Activated T-cell treated with anti-CD3 and anti-CD28 coated beads for 48 hours (primary cell): ENCODE results near the gene FN3KRP.

Source experiments
- DNase-seq: peaks from one replicate; pipeline ENCODE4 v3.0.0-alpha.2; 2020; ENCODE audit warnings: low read depth

FN3KRP gene

GRCh38 chr17:82709676-82710498 is 6.6 kb upstream of the FN3KRP start:
- DNase-seq: no peak

- DNase-seq: no peak
These were observed 5.8 kb upstream of the FN3KRP start for GRCh38 chr17:82710499-82711232.

- no peak for DNase-seq
These were observed 3.3 kb upstream of the FN3KRP start for GRCh38 chr17:82713071-82713723.

DNA sequence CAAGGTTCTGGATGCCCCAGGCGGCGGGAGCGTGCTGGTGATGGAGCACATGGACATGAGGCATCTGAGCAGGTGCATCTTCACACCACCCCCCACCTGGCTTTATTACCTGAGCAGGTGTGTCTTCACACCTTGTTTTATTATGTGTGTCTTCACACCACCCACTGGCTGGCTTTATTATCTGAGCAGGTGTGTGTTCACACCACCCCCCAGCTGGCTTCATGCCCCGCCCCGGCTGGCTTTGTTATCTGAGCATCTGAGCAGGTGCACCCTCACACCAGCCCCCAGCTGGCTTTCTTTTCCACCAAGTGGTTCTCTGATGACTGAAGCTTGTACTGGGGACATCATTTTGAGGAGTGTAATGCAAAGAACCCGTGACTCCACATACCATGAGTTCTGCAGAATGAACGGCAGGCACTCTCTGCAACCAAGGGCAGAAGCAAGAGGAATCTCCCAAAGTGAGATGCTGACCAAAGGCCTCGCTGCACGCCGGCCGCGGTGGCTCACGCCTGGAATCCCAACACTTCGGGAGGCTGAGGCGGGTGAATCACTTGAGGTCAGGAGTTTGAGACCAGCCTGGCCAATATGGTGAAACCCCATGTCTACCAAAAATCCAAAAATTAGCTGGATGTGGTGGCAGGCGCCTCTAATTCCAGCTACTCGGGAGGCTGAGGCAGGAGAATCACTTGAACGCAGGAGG is 2.6 kb downstream of the FN3KRP start:
- DNase-seq: no peak

GRCh38 chr17:82720204-82720603 is 3.7 kb downstream of the FN3KRP start:
- no peak for DNase-seq

DNA sequence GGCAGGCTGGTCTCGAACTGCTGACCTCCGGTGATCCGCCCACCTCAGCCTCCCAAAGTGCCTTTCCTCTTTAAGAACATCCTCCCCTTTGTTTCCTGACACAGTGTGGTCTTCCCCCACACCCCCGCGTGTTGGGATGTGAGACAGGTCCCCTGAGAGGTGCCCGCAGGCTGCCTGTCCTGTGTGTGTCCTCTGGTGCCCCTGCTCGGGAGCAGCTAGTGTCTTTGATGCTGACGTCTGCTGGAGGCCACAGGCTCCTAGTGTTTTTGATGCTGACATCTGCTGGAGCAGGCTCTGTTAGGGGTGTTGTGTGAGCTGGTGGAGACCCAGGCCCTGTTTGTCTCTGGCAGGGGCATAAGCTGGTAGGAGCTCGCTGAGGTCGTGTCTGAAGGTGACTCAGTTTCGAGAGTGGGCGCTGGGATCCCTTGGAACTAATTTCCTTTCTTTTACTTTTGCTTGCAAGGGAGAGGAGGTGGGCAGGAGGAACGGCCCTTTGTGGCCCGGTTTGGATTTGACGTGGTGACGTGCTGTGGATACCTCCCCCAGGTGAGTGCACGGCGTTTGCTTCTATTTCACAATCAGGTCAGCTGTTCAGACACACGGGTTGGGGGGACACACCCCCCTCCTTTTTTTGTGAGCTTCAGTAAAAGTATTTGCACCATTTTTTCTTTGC is 6.0 kb downstream of the FN3KRP start:
- no peak for DNase-seq

GRCh38 chr17:82723169-82723807 is 6.8 kb downstream of the FN3KRP start:
- DNase-seq: no peak

DNA sequence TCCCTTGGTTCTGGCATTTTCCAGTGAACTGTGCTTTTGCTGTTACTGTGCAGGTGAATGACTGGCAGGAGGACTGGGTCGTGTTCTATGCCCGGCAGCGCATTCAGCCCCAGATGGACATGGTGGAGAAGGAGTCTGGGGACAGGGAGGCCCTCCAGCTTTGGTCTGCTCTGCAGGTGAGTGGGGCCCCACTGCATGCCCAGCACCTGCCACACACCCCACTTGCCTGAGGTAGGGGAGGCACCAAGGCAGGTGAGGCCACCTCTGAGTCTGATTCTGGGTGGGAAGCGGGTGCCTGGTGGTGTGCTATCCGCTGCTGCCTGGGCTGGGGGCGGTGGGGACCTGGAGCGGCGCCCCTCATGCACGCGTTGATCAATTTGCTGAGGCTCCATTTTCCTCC is 9.9 kb downstream of the FN3KRP start:
- DNase-seq: no peak

DNA sequence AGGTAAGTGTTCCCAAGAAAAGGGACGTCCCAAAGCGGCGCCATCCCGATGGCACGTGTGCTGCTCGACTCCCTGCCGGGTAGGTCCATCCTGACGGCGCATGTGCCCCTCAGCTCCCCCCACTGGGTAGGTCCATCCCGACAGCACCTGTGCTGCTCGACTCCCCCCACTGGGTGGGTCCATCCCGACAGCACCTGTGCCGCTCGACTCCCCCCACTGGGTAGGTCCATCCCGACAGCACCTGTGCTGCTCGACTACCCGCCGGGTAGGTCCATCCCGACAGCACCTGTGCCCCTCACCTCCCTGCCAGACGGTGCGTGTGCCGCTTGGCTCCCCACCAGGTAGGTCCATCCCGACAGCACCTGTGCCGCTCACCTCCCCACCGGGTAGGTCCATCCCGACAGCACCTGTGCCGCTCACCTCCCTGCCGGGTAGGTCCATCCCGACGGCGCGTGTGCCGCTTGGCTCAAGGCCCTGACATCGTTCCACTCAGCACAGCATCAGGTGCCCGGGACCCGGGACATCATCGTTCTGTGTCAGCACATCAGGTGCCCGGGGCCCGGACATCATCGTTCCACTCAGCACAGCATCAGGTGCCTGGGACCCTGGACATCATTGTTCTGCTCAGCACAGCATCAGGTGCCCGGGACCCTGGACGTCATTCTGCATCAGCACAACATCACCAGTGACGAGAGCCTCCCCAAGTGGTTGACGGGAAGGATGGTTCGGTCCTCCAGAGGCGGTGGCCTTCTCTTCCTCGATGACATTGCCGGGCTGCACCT is 13.2 kb downstream of the FN3KRP start:
- no peak for DNase-seq

DNA sequence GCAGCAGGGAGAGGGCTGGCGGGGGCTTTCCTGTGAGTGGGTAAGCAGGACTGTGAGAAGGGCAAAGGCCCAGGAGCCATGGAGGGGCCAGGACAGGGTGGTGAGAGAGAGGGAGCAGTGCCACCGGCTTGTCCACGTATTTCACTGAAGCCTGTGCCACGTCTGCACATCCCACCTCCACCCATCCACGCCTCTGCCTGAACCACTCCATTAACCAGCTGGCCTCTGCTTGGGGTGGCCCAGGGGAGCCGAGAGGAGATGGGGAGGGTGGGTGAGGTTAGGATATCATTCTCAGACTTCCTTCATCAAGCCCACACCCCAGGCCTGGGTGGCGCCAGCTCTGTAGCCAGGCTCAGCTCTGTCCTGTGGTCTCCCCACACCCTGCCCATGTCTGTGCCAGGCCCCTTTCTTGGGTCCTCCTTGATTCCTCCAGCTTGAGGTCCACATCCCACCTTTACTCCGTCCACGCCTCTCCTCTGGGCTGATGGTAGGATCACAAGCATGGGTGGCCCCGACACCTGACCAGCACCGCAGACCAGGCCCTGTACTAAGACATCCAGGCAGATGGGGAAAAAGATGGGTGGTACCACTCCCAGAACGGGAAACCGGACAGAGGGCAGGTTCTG is 15.7 kb downstream of the FN3KRP start:
- DNase-seq: no peak

DNA sequence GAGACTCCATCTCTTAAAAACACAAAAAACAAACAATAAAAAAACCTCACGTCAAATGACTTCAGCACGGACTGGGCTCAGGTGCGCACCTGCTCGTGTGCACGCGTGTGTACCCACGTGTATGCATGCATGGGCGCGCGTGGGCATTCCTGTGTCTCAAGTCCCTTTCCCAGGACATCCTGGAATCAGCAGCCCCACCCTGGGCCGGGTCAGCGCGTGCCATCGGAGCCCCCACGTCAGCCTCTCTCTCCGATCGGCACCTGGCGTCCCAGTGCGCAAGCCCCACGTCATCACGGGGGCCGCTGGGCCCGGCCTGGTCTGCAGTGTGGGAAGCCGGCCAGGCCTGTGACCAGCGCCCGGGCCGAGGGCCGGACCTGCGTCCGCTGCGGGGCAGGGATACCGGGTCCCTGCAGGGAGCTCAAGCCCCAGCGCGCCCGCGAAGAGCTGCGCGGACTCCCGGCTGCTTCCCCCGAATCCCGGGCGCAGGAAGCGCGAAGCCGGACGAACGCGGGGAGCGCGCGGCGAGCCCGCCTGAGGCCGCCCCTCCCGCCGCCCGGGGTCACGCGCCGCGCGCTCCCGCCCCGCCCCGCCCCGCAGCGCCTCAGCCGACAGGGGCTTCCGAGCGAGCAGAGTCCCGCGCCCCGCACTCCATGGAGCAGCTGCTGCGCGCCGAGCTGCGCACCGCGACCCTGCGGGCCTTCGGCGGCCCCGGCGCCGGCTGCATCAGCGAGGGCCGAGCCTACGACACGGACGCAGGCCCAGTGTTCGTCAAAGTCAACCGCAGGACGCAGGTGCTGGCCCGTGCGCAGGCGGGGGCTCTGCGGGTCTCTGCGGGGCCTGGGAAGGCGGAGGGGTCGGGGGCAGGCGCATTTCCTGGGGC is 18.7 kb downstream of the FN3KRP start, which contains the start of gene FN3K:
Gene FN3K (plus strand): TSS at position 629 of the 880 bp plus-strand sequence. CDS start 22 bp downstream, at position 651.
- DNase-seq: peak; percentile 24

DNA sequence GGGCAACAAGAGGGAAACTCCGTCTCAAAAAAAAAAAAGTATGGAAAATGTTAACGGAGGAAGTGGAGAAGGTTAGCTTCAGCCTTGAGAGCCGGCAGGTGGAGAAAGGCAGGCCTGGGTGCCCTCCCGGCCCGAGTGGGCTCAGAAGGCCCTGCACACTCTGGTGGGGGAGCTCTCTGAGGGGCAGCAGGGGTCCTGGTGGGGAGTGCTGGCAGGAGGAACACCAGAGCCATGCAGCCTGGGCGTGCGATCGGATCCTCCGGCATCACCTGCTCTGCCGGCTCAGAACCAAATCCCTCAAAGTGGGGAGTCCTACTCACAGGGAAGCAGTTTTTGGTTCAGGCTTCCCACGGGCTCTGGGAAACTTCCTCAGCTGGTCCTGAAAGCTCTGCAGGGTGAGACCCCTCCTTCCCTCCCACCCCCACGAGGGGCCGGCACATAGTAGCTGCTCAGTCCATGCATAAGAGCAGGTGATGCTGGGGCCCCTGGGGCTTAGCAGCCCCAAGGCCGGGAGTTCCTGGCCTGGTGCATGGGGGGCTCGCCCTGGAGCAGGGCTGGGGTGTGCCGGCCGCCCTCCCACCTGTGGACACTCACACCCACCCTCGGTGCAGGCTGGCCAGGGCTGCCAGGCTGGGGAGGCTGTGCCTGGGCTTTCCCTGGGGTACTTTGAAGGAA is 20.1 kb downstream of the FN3KRP start:
- DNase-seq: no peak

GRCh38 chr17:82737967-82738877 is 21.7 kb downstream of the FN3KRP start:
- DNase-seq: no peak

DNA sequence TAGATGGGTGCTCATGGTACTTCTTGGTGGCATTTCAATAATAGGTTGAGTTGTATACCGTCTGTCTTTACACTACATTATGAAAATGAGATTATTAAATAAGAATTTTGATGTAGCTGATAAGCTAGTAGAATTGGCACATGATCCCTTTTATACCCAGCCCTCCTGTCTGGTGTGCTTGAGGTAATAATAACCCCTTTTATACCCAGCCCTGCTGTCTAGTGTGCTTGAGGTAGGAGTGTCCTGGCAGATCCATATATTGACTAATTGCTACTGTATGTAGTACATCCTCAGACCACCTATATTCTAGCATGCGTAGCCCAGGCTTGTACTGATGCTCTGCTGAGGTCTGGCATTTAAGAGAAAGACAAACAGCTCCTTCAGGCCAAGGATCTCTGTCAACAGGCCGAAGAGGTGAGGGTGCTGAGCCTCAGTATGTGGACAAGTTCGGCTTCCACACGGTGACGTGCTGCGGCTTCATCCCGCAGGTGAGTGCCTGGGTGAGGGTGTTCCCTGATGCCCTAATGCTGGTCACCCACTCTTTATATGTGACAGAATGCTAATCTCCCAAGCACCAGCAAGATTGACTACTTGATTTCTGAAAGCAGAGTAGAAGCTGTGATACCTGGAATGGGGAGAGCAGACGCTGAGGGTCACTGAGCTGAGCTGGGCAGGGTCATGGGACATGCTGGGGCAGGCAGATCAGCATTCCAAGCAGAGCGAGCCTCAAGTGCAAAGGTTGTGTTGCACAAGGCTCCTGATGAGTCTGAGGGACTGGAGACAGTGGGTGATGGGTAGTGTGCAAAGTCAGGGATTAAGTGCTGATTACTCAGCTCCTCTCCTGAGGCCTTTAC is 24.6 kb downstream of the FN3KRP start:
- DNase-seq: no peak

- no peak for DNase-seq
These were observed 27.1 kb downstream of the FN3KRP start for GRCh38 chr17:82743344-82744219.
